Panc1 (cell line): ENCODE measurements around the gene CDK6. TPM values are rescaled to one million over a fixed set of nuclear protein-coding genes. Genes with fewer than 3 reads are reported as not detected.

Source experiments
- ATAC-seq: fragments of 200-7000 bp; cut with Tn5 transposase; 2 replicates; pipeline ENCODE4 v1.9.1; 2020; ENCODE audit warnings: mild to moderate bottlenecking, moderate library complexity
- BruUV-seq: library from RNA; stranded (reverse); fragments of 400-500 nt; replicated peaks from 2 replicates; lab custom pipeline; 2021; lab: Mats Ljungman, UMichigan
- CTCF ChIA-PET: fragments of 300-600 bp; sonication (Branson Sonifier 250); formaldehyde crosslinking; loops from one replicate; lab custom pipeline; 2022; ENCODE audit warnings: antibody characterized with exemption; lab: Charles Lee
- POLR2A ChIA-PET: fragments of 300-600 bp; sonication (Branson Sonifier 250); formaldehyde crosslinking; loops from one replicate; lab custom pipeline; 2022; ENCODE audit warnings: antibody characterized with exemption; lab: Charles Lee
- DNase-seq: peaks from one replicate; pipeline ENCODE4 v3.0.0-alpha.2; 2010; ENCODE audit warnings: low read depth, low spot score
- H3K27ac ChIP-seq: 2 replicates; pipeline ENCODE4 v1.5.1; 2011; ENCODE audit warnings: mild to moderate bottlenecking, low read length, inconsistent platforms
- H3K27me3 ChIP-seq: fragments of 200-500 bp; sonication (Bioruptor generic); 2 replicates; pipeline ENCODE4 v1.6.0; 2014; ENCODE audit warnings: low read length, inconsistent platforms; ENCODE audit not compliant: control insufficient read depth, insufficient read depth
- H3K36me3 ChIP-seq: fragments of 200-500 bp; sonication (Bioruptor generic); 2 replicates; pipeline ENCODE4 v1.5.1; 2014; ENCODE audit warnings: inconsistent platforms, mild to moderate bottlenecking, low read length, moderate library complexity; ENCODE audit not compliant: control insufficient read depth, insufficient read depth
- H3K4me1 ChIP-seq: 2 replicates; pipeline ENCODE4 v1.5.1; 2011; ENCODE audit warnings: inconsistent platforms, mild to moderate bottlenecking, low read length, moderate library complexity; ENCODE audit not compliant: control insufficient read depth, insufficient read depth
- H3K4me3 ChIP-seq, 2 experiments: 2 replicates each; pipeline ENCODE4 v1.5.1; 2011 to 2012; ENCODE audit warnings: low read depth in 2 of 2, low read length in 2 of 2, mild to moderate bottlenecking in 2 of 2, inconsistent platforms in 1 of 2, moderate library complexity in 1 of 2
- H3K9me3 ChIP-seq: fragments of 200-500 bp; sonication (Bioruptor generic); 2 replicates; pipeline ENCODE4 v1.5.1; 2014; ENCODE audit warnings: low read depth, mild to moderate bottlenecking, inconsistent platforms, low read length, moderate library complexity; ENCODE audit not compliant: control insufficient read depth, insufficient read depth
- CTCF ChIP-seq: fragments of 450-650 bp; IDR thresholded peaks from 2 replicates; pipeline ENCODE4 v1.5.1; 2017; ENCODE audit warnings: mild to moderate bottlenecking
- POLR2AphosphoS5 ChIP-seq: IDR thresholded peaks from 2 replicates; pipeline ENCODE4 v1.6.1; 2012; ENCODE audit warnings: mild to moderate bottlenecking, low read depth, low read length, moderate library complexity
- REST ChIP-seq, 2 experiments: IDR thresholded peaks; 2 replicates each; pipeline ENCODE4 v1.6.1; 2011 to 2012; ENCODE audit warnings: low read depth in 2 of 2, control low read depth in 1 of 2, low read length in 1 of 2, mild to moderate bottlenecking in 1 of 2, moderate library complexity in 1 of 2; ENCODE audit not compliant: insufficient read depth in 1 of 2
- SIN3A ChIP-seq: IDR thresholded peaks from 2 replicates; pipeline ENCODE4 v1.6.1; 2012; ENCODE audit warnings: low read depth, mild to moderate bottlenecking, low read length, moderate library complexity, borderline replicate concordance; ENCODE audit not compliant: insufficient read depth
- TCF7L2 ChIP-seq: IDR thresholded peaks from 2 replicates; pipeline ENCODE4 v1.6.1; 2011; ENCODE audit warnings: mild to moderate bottlenecking, low read depth, low read length, inconsistent platforms
- in situ Hi-C: cut with HindIII; loops from 2 replicates; pipeline ENCODE4 v1.10.0; 2016; ENCODE audit warnings: low sequenced_read_pairs, low pct_unique_long_range_greater_than_20kb
- intact Hi-C: fragments of 100-400 bp; cut with micrococcal nuclease; formaldehyde crosslinking; loops from one replicate; pipeline ENCODE4 v1.10.0; 2022; ENCODE audit not compliant: unreplicated experiment
- total RNA-seq: library from RNA; stranded (reverse); gene quantifications from one replicate; pipeline ENCODE4 v1.2.1, GENCODE V29; 2021; ENCODE audit not compliant: unreplicated experiment

CDK6 gene
- total RNA-seq, 1 experiment from 2014 or later: 57.4 TPM

GRCh38 chr7:92839901-92840300 lies 3.5 kb upstream of the CDK6 start:
- ChIA-PET POLR2A (no interaction called here), CTCF (no interaction called here)
- no peak overlapping the region for H3K27ac ChIP-seq
- TF ChIP-seq CTCF (no peak), REST (IDR thresholded peaks at IDR 0.05; ENCODE audit: insufficient read depth in 1 of 2, low read depth in 2 of 2, low read length in 1 of 2) (no peak), SIN3A (no peak), POLR2AphosphoS5 (no peak), TCF7L2 (no peak)
- H3K4me3 ChIP-seq: no peak overlapping the region
- H3K27me3 ChIP-seq: no peaks in the 10 kb centered on the region; the same call in 1 of the 2 replicates
- H3K4me1 ChIP-seq: 0 out of 2 replicates have a peak, but pooled peaks cover 3% of the 10 kb centered on the region
- peaks cover 2% of the 10 kb centered on the region; the same call in 1 of the 2 replicates for H3K36me3 ChIP-seq
- ATAC-seq: no peak
- intact Hi-C loops: no loop called here
- no peaks in the 10 kb centered on the region for H3K9me3 ChIP-seq
- BruUV-seq: no TSS peak
- in situ Hi-C loops: no loop called here
- DNase-seq: no peak

- TF ChIP-seq REST (IDR thresholded peaks at IDR 0.05; ENCODE audit: insufficient read depth in 1 of 2, low read depth in 2 of 2, low read length in 1 of 2) (no peak), TCF7L2 (no peak), POLR2AphosphoS5 (no peak), CTCF (no peak), SIN3A (no peak)
- Histone ChIP-seq H3K9me3 (no peaks in the 10 kb centered on the region), H3K27ac (no peak overlapping the region), H3K4me1 (0 out of 2 replicates have a peak, but pooled peaks cover 3% of the 10 kb centered on the region), H3K4me3 (no peak overlapping the region), H3K36me3 (peaks cover 2% of the 10 kb centered on the region; the same call in 1 of the 2 replicates), H3K27me3 (no peaks in the 10 kb centered on the region; the same call in 1 of the 2 replicates)
- no peak for DNase-seq
- in situ Hi-C loops: no loop called here
- no TSS peak for BruUV-seq
- CTCF ChIA-PET: interaction anchor here (0.6 kb wide), 1 partner anchor 12 kb away, joined by 4 read pairs; no protein-coding TSS in a partner anchor
- intact Hi-C loops: no loop called here
- POLR2A ChIA-PET: no interaction called here
- ATAC-seq: no peak
Observed at GRCh38 chr7:92838934-92839333, 2.6 kb upstream of the CDK6 start.
